GM18517 (cell line): ENCODE data around the gene LRRC39.
"Not testable (repeated sequence)": the region's sequence is repeated elsewhere in the genome, so short reads cannot be mapped to it uniquely, and the experiment has no call there.

ENCODE experiments used
- ATAC-seq: cut with Tn5 transposase; IDR thresholded peaks from one replicate; pipeline ENCODE4 v1.9.1; 2021; ENCODE audit warnings: mild to moderate bottlenecking, moderate library complexity; ENCODE audit not compliant: unreplicated experiment

Gene LRRC39

GRCh38 chr1:100178091-100178490, at the start of gene LRRC39:
Gene LRRC39, minus strand, starts transcription at chr1:100178256. Its CDS starts 9,740 bp downstream, at chr1:100168516.
- no peak for ATAC-seq

- ATAC-seq, result no peak
Observed at GRCh38 chr1:100222428-100222827, 44.4 kb upstream of the LRRC39 start.

GRCh38 chr1:100219883-100220282, 41.8 kb upstream of the LRRC39 start:
- ATAC-seq, result no peak

GRCh38 chr1:100219457-100219856, 41.4 kb upstream of the LRRC39 start:
- ATAC-seq, result no peak

GRCh38 chr1:100217834-100218233, 39.8 kb upstream of the LRRC39 start:
- no peak for ATAC-seq

- no peak for ATAC-seq
Observed at GRCh38 chr1:100215101-100215500, 37.0 kb upstream of the LRRC39 start.

GRCh38 chr1:100213141-100213540, 35.1 kb upstream of the LRRC39 start:
- ATAC-seq, result no peak

- ATAC-seq, result no peak
Observed at GRCh38 chr1:100206301-100206700, 28.2 kb upstream of the LRRC39 start.

GRCh38 chr1:100205593-100205992, 27.5 kb upstream of the LRRC39 start:
- not testable (repeated sequence) for ATAC-seq

GRCh38 chr1:100205103-100205502, 27.0 kb upstream of the LRRC39 start:
- not testable (repeated sequence) for ATAC-seq

GRCh38 chr1:100202703-100203102, 24.6 kb upstream of the LRRC39 start:
- not testable (repeated sequence) for ATAC-seq

GRCh38 chr1:100200060-100200459, 22.0 kb upstream of the LRRC39 start:
- ATAC-seq, result not testable (repeated sequence)

GRCh38 chr1:100198596-100198995, 20.5 kb upstream of the LRRC39 start:
- no peak for ATAC-seq

- no peak for ATAC-seq
Observed at GRCh38 chr1:100188617-100189016, 10.6 kb upstream of the LRRC39 start.

- no peak for ATAC-seq
Observed at GRCh38 chr1:100187912-100188311, 9.9 kb upstream of the LRRC39 start.

- peak; percentile 75 for ATAC-seq
Observed at GRCh38 chr1:100184536-100184935, 6.5 kb upstream of the LRRC39 start.

GRCh38 chr1:100183370-100183769, 5.3 kb upstream of the LRRC39 start:
- ATAC-seq, result no peak

GRCh38 chr1:100177295-100178041, 588 bp downstream of the LRRC39 start:
- ATAC-seq, result no peak

- no peak for ATAC-seq
Observed at GRCh38 chr1:100168051-100168450, 10.0 kb downstream of the LRRC39 start.

- ATAC-seq, result no peak
Observed at GRCh38 chr1:100164702-100165101, 13.4 kb downstream of the LRRC39 start.

GRCh38 chr1:100164216-100164615, 13.8 kb downstream of the LRRC39 start:
- no peak for ATAC-seq

GRCh38 chr1:100162881-100163280, 15.2 kb downstream of the LRRC39 start:
- ATAC-seq, result no peak

GRCh38 chr1:100152271-100152670, 25.8 kb downstream of the LRRC39 start:
- peak; percentile 72 for ATAC-seq
